ENCODE data around the gene GPR3. TPM values are rescaled to one million over a fixed set of nuclear protein-coding genes. Genes with fewer than 3 reads are reported as not detected.
A peak's percentile ranks its signal among the peaks of the same experiment; 100 is the strongest.

GPR3 gene
- total RNA-seq, 1 experiment from 2014 or later = 4.4 TPM

- no peak for TF ChIP-seq CTCF (conservative IDR thresholded peaks at IDR 0.05)
- Histone ChIP-seq H3K9me3 (ENCODE audit: control insufficient read depth, low read depth, low read length) (no peaks in the 10 kb centered on the region), H3K18ac (ENCODE audit: insufficient read length, low read depth, low read length) (no peak overlapping the region), H2BK20ac (ENCODE audit: low read depth, low read length, poor library complexity, severe bottlenecking) (no peak overlapping the region), H3K79me1 (ENCODE audit: insufficient read depth, low read depth, low read length, poor library complexity, severe bottlenecking) (no peaks in the 10 kb centered on the region), H2BK5ac (ENCODE audit: insufficient read length, low read length) (no peak overlapping the region), H3K56ac (ENCODE audit: insufficient read length, low read depth, low read length) (no peak overlapping the region), H2BK15ac (ENCODE audit: low read depth, low read length) (no peak overlapping the region), H4K5ac (ENCODE audit: insufficient read length, low read depth, low read length) (no peak overlapping the region), H2BK12ac (ENCODE audit: insufficient read length, low read depth, low read length) (no peak overlapping the region), H3K14ac (ENCODE audit: insufficient read depth, low read length) (no peak overlapping the region; the same call in 1 of the 2 replicates), H3K27ac (ENCODE audit: insufficient read length, low read depth, low read length) (no peak overlapping the region), H3K79me2 (ENCODE audit: insufficient read depth, low read length) (no peaks in the 10 kb centered on the region), H4K8ac (replicated peaks; ENCODE audit: insufficient read length, low read depth, low read length) (no peak overlapping the region), H2AFZ (ENCODE audit: low read length) (no peak overlapping the region), H4K20me1 (ENCODE audit: control insufficient read depth, insufficient read depth, insufficient read length) (no peaks in the 10 kb centered on the region), H3T11ph (ENCODE audit: low read length) (no peak overlapping the region), H3K23me2 (ENCODE audit: insufficient read length, low read depth, low read length, poor library complexity, severe bottlenecking) (no peaks in the 10 kb centered on the region), H3K4me1 (ENCODE audit: insufficient read depth, low read length) (no peaks in the 10 kb centered on the region), H2AK5ac (ENCODE audit: insufficient read length, low read length) (no peak overlapping the region), H3K9ac (ENCODE audit: extremely low read depth, insufficient read length, low read length) (no peak overlapping the region), H3K4me2 (ENCODE audit: insufficient read depth, insufficient read length, low read length) (no peak overlapping the region), H4K91ac (ENCODE audit: insufficient read length, low read depth, low read length) (no peak overlapping the region), H3K4ac (ENCODE audit: low read depth, low read length) (no peak overlapping the region), H3K27me3 (ENCODE audit: insufficient read depth, low read length) (no peaks in the 10 kb centered on the region), H3K23ac (ENCODE audit: insufficient read length, low read depth, low read length) (no peak overlapping the region), H2BK120ac (ENCODE audit: low read depth, low read length, poor library complexity, severe bottlenecking) (no peak overlapping the region)
- DNase-seq = no peak
- 0 out of 7 replicates have a peak overlapping the region, but pooled peaks of 1 of the 3 experiments have one; percentile 27 for H3K27ac Mint-ChIP-seq
- H3K4me1 Mint-ChIP-seq = peaks cover 16 to 24% of the 10 kb centered on the region in 2 experiments
- H3K27me3 Mint-ChIP-seq (ENCODE audit: low read depth) = no peaks in the 10 kb centered on the region
- H3K9me3 Mint-ChIP-seq = no peaks in the 10 kb centered on the region
- no peak overlapping the region for H3K4me3 Mint-ChIP-seq
- peaks cover 30 to 65% (median 63%) of the 10 kb centered on the region in 3 experiments; a peak in 6 of 7 replicates for H3K36me3 Mint-ChIP-seq (ENCODE audit: insufficient read depth in 1 of 3, low read depth in 3 of 3)
- WGBS (ENCODE audit: extremely low coverage, insufficient read length, low lambda C conversion rate) = no CpG with 5 or more reads among the region's 11 CpGs
These were observed 17.2 kb downstream of the GPR3 start for GRCh38 chr1:27409669-27410068.

Data from H9 (cell line).